ENCODE measurements around the gene EIF4G3. TPM values are rescaled to one million over a fixed set of nuclear protein-coding genes. Genes with fewer than 3 reads are reported as not detected.
"Not testable (repeated sequence)": the region's sequence is repeated elsewhere in the genome, so short reads cannot be mapped to it uniquely, and the experiment has no call there.

Gene EIF4G3
- total and polyA plus RNA-seq, 7 donors, result 11.3 to 58.1 (median 39.5) TPM

GRCh38 chr1:21099034-21099868 lies 77.4 kb downstream of the EIF4G3 start:
- DNase-seq (no peak), ATAC-seq (no peak)
- no peak overlapping the region for H3K27ac ChIP-seq
- H3K36me3 ChIP-seq (ENCODE audit: insufficient read depth in 1 of 2, low read depth in 1 of 2), result peaks cover 0 to 2% of the 10 kb centered on the region in 2 donors
- TF ChIP-seq, protein P1, sequence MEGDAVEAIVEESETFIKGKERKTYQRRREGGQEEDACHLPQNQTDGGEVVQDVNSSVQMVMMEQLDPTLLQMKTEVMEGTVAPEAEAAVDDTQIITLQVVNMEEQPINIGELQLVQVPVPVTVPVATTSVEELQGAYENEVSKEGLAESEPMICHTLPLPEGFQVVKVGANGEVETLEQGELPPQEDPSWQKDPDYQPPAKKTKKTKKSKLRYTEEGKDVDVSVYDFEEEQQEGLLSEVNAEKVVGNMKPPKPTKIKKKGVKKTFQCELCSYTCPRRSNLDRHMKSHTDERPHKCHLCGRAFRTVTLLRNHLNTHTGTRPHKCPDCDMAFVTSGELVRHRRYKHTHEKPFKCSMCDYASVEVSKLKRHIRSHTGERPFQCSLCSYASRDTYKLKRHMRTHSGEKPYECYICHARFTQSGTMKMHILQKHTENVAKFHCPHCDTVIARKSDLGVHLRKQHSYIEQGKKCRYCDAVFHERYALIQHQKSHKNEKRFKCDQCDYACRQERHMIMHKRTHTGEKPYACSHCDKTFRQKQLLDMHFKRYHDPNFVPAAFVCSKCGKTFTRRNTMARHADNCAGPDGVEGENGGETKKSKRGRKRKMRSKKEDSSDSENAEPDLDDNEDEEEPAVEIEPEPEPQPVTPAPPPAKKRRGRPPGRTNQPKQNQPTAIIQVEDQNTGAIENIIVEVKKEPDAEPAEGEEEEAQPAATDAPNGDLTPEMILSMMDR (IDR thresholded peaks at IDR 0.05), result no peak
- no peaks in the 10 kb centered on the region for H3K27me3 ChIP-seq (ENCODE audit: insufficient read depth in 3 of 3, low read length in 2 of 3)
- no peak overlapping the region for H3K4me3 ChIP-seq
- intact Hi-C loops (cut with DNase I), result no loop called here
- peaks cover 5% of the 10 kb centered on the region for H3K4me1 ChIP-seq
- H3K9me3 ChIP-seq, result no peaks in the 10 kb centered on the region
- 88 to 97% (median 91%) methylated on average over 2 of the region's 2 CpGs for WGBS, 3 donors

DNA sequence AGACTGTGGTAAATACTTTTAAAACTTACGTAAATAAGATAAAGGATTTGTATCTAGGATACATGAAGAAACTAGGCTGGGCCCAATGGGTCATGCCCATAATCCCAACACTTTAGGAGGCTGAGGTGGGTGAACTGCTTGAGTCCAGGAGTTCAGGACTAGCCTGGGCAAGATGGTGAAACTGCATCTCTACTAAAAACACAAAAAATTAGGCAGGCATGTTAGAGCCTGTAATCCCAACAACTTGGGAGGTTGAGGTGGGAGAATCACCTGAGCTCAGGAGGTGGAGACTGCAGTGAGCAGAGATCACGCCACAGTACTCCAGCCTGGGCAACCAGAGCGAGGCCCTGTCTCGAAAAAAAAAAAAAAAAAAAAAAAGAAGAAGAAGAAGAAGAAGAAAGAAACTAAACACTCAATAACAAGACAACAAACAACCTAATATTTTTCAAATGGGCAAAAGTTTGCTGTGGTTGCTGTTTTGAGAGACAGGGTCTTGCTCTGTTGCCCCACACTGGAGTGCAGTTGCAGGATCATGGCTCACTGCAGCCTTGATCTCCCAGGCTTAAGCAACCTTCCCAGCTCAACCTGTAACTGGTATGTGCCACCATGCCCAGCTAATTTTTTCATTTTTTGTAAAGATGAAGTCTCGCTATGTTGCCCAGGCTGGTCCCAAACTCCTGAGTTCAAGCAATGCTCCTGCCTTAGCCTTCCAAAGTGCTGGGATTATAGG lies 78.3 kb downstream of the EIF4G3 start:
- Histone ChIP-seq H3K36me3 (ENCODE audit: insufficient read depth in 1 of 2, low read depth in 1 of 2) (no peaks in the 10 kb centered on the region), H3K27me3 (ENCODE audit: insufficient read depth in 3 of 3, low read length in 2 of 3) (no peaks in the 10 kb centered on the region), H3K9me3 (no peaks in the 10 kb centered on the region), H3K4me3 (no peak overlapping the region), H3K27ac (no peak overlapping the region), H3K4me1 (peaks cover 5% of the 10 kb centered on the region)
- no peak for DNase-seq
- intact Hi-C loops (cut with DNase I), result no loop called here
- TF ChIP-seq, protein P1 (IDR thresholded peaks at IDR 0.05), result no peak
- 94 to 95% (median 95%) methylated on average over 5 of the region's 5 CpGs for WGBS, 3 donors
- no peak for ATAC-seq

- TF ChIP-seq, protein P1 (IDR thresholded peaks at IDR 0.05), result no peak
These were observed 79.0 kb downstream of the EIF4G3 start for GRCh38 chr1:21097729-21098128.

DNA sequence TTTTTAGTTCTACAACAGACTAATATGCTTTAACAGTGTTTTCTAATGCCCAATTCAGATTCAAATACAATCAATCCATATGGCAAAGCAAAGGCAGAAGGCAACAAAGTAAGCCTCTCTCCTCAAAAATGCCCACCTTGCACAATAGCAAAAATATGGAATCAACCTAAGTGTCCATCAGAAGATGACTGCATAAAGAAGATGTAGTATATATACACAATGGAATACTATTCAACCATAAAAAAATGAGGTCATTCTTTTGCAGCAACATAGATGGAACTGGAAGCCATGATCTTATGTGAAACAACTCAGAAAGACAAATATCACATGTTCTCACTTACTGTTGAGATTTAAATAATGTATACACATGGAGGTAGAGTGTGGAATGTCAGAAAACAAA lies 80.7 kb downstream of the EIF4G3 start:
- TF ChIP-seq, protein P1 (IDR thresholded peaks at IDR 0.05), result no peak
- no peak overlapping the region for H3K27ac ChIP-seq

More at GRCh38 chr1:21097729-21098128, 79.0 kb downstream of the EIF4G3 start:
- Histone ChIP-seq H3K4me1 (peaks cover 5% of the 10 kb centered on the region), H3K9me3 (no peaks in the 10 kb centered on the region), H3K27ac (no peak overlapping the region), H3K4me3 (no peak overlapping the region), H3K36me3 (ENCODE audit: insufficient read depth in 1 of 2, low read depth in 1 of 2) (no peaks in the 10 kb centered on the region), H3K27me3 (ENCODE audit: insufficient read depth in 3 of 3, low read length in 2 of 3) (no peaks in the 10 kb centered on the region)
- intact Hi-C loops (cut with DNase I), result no loop called here
- no peak for ATAC-seq
- 58 to 74% (median 72%) methylated on average over 1 of the region's 1 CpG for WGBS, 3 donors
- no peak for DNase-seq

DNA sequence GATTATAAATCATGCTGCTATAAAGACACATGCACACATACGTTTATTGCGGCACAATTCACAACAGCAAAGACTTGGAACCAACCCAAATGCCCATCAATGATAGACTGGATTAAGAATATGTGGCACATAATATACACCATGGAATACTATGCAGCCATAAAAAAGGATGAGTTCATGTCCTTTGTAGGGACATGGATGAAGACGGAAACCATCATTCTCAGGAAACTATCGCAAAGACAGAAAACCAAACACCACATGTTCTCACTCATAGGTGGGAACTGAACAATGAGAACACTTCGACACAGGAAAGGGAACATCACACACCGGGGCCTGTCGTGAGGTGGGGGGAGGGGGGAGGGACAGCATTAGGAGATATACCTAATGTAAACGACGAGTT lies 82.4 kb downstream of the EIF4G3 start:
- intact Hi-C loops (cut with DNase I); H3K27me3 ChIP-seq (ENCODE audit: insufficient read depth in 3 of 3, low read length in 2 of 3); H3K4me3 ChIP-seq; DNase-seq; H3K9me3 ChIP-seq; H3K27ac ChIP-seq; ATAC-seq; H3K36me3 ChIP-seq (ENCODE audit: insufficient read depth in 1 of 2, low read depth in 1 of 2): not testable (repeated sequence)
- WGBS, 3 donors, result 89 to 97% (median 94%) methylated on average over 7 to 9 of the region's 9 CpGs
- H3K4me1 ChIP-seq, result peaks cover 22% of the 10 kb centered on the region

More for the DNA sequence above, 80.7 kb downstream of the EIF4G3 start:
- Histone ChIP-seq H3K4me1 (peaks cover 5% of the 10 kb centered on the region), H3K27me3 (ENCODE audit: insufficient read depth in 3 of 3, low read length in 2 of 3) (no peaks in the 10 kb centered on the region), H3K9me3 (peaks cover 2% of the 10 kb centered on the region), H3K4me3 (no peak overlapping the region), H3K36me3 (ENCODE audit: insufficient read depth in 1 of 2, low read depth in 1 of 2) (no peaks in the 10 kb centered on the region)
- ATAC-seq (no peak), DNase-seq (no peak)
- intact Hi-C loops (cut with DNase I), result no loop called here

- H3K9me3 ChIP-seq; ATAC-seq; H3K27ac ChIP-seq; DNase-seq; H3K36me3 ChIP-seq (ENCODE audit: insufficient read depth in 1 of 2, low read depth in 1 of 2); H3K27me3 ChIP-seq (ENCODE audit: insufficient read depth in 3 of 3, low read length in 2 of 3); intact Hi-C loops (cut with DNase I); H3K4me3 ChIP-seq: not testable (repeated sequence)
- 86 to 90% (median 88%) methylated on average over 2 of the region's 2 CpGs for WGBS, 3 donors
- peaks cover 26% of the 10 kb centered on the region for H3K4me1 ChIP-seq
These were observed 83.3 kb downstream of the EIF4G3 start for GRCh38 chr1:21093271-21093958.

DNA sequence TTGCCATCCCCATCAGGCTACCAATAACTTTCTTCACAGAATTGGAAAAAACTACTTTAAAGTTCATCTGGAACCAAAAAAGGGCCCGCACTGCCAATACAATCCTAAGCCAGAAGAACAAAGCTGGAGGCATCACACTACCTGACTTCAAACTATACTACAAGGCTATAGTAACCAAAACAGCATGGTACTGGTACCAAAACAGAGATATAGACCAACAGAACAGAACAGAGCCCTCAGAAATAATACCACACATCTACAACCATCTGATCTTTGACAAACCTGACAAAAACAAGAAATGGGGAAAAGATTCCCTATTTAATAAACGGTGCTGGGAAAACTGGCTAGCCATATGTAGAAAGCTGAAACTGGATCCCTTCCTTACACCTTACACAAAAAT lies 84.2 kb downstream of the EIF4G3 start:
- intact Hi-C loops (cut with DNase I), result not testable (repeated sequence)

More for the DNA sequence above, 84.2 kb downstream of the EIF4G3 start:
- not testable (repeated sequence) for H3K27me3 ChIP-seq (ENCODE audit: insufficient read depth in 3 of 3, low read length in 2 of 3); H3K27ac ChIP-seq; H3K36me3 ChIP-seq (ENCODE audit: insufficient read depth in 1 of 2, low read depth in 1 of 2); ATAC-seq; H3K4me3 ChIP-seq; H3K9me3 ChIP-seq; DNase-seq
- WGBS, 3 donors, result 95 to 100% (median 97%) methylated on average over 1 of the region's 2 CpGs
- peaks cover 26% of the 10 kb centered on the region for H3K4me1 ChIP-seq
